Activated naive CD4-positive, alpha-beta T cell treated with anti-CD3 and anti-CD28 coated beads for 36 hours (primary cell): ENCODE data around the gene KY. TPM values are rescaled to one million over a fixed set of nuclear protein-coding genes. Genes with fewer than 3 reads are reported as not detected.

ENCODE experiments used
- CTCF ChIA-PET: fragments of 350-600 bp; sonication (Branson Sonifier 250); formaldehyde crosslinking; loops from one replicate; lab custom pipeline; 2021; ENCODE audit warnings: antibody characterized with exemption; lab: Charles Lee
- DNase-seq: peaks from one replicate; pipeline ENCODE4 v3.0.0-alpha.2; 2020
- H3K27ac Mint-ChIP-seq: one replicate; pipeline ENCODE4 v1.8.0; 2021; ENCODE audit warnings: mild to moderate bottlenecking, mixed read lengths
- H3K27me3 Mint-ChIP-seq: one replicate; pipeline ENCODE4 v1.8.0; 2021; ENCODE audit warnings: low read depth, mixed read lengths
- H3K36me3 Mint-ChIP-seq: one replicate; pipeline ENCODE4 v1.8.0; 2021; ENCODE audit warnings: low read depth, mixed read lengths
- H3K4me1 Mint-ChIP-seq: one replicate; pipeline ENCODE4 v1.8.0; 2021; ENCODE audit warnings: low read depth, mixed read lengths
- H3K4me3 Mint-ChIP-seq: one replicate; pipeline ENCODE4 v1.8.0; 2021; ENCODE audit warnings: mild to moderate bottlenecking, moderate library complexity, mixed read lengths
- H3K9me3 Mint-ChIP-seq: one replicate; pipeline ENCODE4 v1.8.0; 2021; ENCODE audit warnings: mixed read lengths
- intact Hi-C: fragments of 100-400 bp; cut with micrococcal nuclease; formaldehyde crosslinking; loops from one replicate; pipeline ENCODE4 v1.15.1; 2023
- total RNA-seq, 2 experiments: library from RNA; stranded (reverse); gene quantifications; one replicate each; pipeline ENCODE4 v1.2.3, GENCODE V29; 2021

KY gene
- total RNA-seq, 2 experiments from 2014 or later = not detected

GRCh38 chr3:134666466-134666865 lies 15.6 kb upstream of the KY start:
- Mint-ChIP-seq H3K27me3 (no peaks in the 10 kb centered on the region), H3K36me3 (no peaks in the 10 kb centered on the region), H3K4me3 (no peak overlapping the region), H3K9me3 (peaks cover 1% of the 10 kb centered on the region), H3K4me1 (no peaks in the 10 kb centered on the region), H3K27ac (no peak overlapping the region)
- intact Hi-C loops = no loop called here
- no peak for DNase-seq
- CTCF ChIA-PET = no interaction called here

DNA sequence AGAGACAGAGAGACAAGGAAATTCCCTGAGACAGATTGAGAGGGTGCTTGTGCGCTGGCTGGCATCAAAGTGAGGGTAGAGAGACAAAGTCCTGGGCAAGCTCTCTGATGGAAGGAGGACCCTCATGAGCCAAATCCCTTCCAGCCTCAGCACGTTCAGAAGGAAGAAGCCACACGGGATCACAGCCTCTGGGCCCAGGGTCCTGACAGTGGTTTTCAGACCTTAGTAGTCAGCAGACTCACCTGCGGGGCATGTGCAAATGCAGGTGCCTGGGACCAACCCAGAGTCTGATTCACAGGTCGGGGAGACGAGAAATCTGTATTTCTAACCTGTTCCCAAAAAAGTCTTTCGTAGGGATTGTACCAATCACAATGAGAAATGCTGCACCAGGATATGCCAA lies 15.2 kb upstream of the KY start:
- Mint-ChIP-seq H3K36me3 (no peaks in the 10 kb centered on the region), H3K9me3 (peaks cover 4% of the 10 kb centered on the region), H3K4me3 (no peak overlapping the region), H3K27ac (no peak overlapping the region), H3K27me3 (no peaks in the 10 kb centered on the region), H3K4me1 (no peaks in the 10 kb centered on the region)
- DNase-seq = no peak
- CTCF ChIA-PET = no interaction called here
- intact Hi-C loops = no loop called here

DNA sequence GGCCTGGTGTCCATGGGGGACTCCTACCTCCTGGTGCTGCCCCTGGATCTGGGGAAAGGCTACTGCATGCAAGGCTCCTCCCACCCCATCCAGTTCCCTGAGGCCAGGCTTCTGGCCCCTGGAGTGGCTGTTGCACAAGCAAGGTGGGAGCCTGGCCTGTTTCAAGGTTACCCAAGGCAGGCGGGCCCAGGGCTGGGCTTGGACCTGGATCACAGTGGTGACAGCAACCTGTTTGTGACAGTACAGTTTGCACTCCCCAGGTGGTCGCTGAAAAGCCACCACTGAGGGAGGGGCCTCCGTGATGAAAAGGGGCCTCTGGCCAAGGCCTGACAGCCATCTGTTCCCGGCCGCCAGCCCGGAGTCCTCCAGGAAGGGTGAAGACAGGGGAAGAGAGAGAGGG lies 14.4 kb upstream of the KY start:
- DNase-seq = no peak
- CTCF ChIA-PET = no interaction called here
- Mint-ChIP-seq H3K27ac (peak overlapping the region; percentile 52), H3K4me1 (no peaks in the 10 kb centered on the region), H3K27me3 (no peaks in the 10 kb centered on the region), H3K36me3 (no peaks in the 10 kb centered on the region), H3K9me3 (peaks cover 4% of the 10 kb centered on the region), H3K4me3 (no peak overlapping the region)
- intact Hi-C loops = no loop called here

DNA sequence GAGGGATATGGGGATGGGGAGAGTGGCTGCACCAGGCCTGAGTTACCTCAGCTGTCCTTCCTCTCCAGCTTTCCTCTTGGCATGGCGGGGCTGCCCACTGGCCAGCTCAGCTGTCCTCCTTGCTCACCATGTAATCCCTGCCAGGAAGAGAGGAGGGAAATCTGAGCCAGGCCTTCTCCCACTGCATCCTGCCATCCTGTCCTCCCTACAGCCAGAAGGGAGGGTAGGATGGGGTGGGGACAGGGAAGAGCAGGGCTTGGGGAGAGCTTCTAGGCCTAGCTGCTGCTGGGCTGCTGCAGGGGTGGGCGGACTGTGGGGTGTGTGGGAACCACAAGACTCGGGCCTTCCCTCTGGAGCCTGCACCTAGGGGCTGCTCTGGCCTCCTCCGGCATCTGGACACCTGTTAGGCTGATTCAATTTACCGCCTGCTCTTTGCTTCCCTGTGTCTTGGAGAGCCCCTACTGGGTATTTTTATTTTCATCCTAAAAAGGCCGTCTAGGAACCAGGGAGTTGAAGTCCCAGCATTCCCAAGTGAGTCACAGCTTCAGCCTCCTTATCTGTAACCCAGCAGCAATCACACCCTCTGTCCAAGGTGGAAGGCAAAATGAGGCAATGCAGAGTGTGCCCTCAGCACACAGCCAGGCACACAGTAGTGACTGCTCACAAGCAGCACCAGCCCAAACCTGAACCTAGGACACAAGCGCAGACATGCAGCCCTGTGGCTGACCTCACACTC lies 13.1 kb upstream of the KY start:
- DNase-seq = no peak
- intact Hi-C loops = no loop called here
- no peaks in the 10 kb centered on the region for H3K4me1 Mint-ChIP-seq
- H3K27me3 Mint-ChIP-seq = no peaks in the 10 kb centered on the region
- no peak overlapping the region for H3K27ac Mint-ChIP-seq
- CTCF ChIA-PET = no interaction called here
- no peak overlapping the region for H3K4me3 Mint-ChIP-seq
- H3K9me3 Mint-ChIP-seq = peaks cover 4% of the 10 kb centered on the region
- no peaks in the 10 kb centered on the region for H3K36me3 Mint-ChIP-seq

DNA sequence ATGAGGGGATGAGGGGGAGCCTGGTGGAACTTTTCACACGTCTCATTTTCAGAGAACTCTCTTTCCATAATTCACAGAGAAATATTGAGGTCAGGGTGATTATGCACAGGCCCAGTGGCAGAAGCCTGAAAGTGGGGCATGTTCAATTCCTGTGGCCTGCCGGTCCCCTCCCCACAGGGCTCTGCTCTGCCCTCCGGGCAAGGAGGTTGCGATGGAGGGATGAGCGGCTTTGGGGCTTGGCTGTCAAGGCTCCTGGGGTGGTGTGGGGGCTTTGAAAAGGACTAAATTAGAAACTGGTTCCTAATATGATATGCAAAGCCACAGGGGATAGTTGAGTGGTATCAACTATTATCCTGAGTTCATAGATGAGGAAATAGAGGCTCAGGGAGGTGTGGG lies 9.2 kb upstream of the KY start:
- Mint-ChIP-seq H3K27me3 (peaks cover 2% of the 10 kb centered on the region), H3K9me3 (peaks cover 2% of the 10 kb centered on the region), H3K36me3 (no peaks in the 10 kb centered on the region), H3K4me3 (no peak overlapping the region), H3K27ac (no peak overlapping the region), H3K4me1 (no peaks in the 10 kb centered on the region)
- CTCF ChIA-PET = no interaction called here
- intact Hi-C loops = no loop called here
- DNase-seq = no peak

DNA sequence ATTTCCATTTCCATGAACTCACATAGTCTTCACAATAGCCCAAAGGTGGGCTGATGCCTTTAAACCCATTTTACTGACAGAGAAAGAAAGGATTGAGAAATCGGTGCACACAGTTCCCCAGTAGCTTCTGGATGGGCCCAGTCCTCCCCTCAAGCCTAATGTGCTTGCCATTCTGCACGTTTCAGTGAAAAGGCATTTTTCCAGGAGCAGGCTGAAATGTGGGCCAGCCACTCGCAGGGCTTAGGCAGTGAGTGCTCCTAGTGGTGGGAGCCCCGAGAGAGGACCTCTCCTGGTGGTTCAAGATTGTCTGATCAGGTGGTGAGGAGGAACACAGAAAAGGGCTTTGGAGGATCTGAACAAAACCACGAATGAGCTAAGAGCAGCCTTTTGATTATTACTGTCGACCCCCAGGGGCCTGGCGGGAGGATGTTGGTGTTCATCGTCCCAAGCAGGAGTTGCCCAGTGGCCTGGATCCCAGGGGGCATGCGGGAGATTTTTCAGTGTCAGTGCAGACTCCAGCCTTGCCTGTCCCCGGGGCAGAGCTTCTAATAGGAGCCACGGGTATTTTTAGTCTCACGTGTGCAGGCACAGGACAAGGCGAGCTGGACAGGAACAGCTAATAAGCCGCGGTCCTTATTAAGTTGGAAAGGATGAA lies 8.7 kb upstream of the KY start:
- Mint-ChIP-seq H3K9me3 (peaks cover 2% of the 10 kb centered on the region), H3K27ac (no peak overlapping the region), H3K4me1 (no peaks in the 10 kb centered on the region), H3K4me3 (no peak overlapping the region), H3K27me3 (peaks cover 2% of the 10 kb centered on the region), H3K36me3 (no peaks in the 10 kb centered on the region)
- CTCF ChIA-PET = no interaction called here
- no peak for DNase-seq
- intact Hi-C loops = no loop called here

- CTCF ChIA-PET = no interaction called here
- Mint-ChIP-seq H3K9me3 (peaks cover 2% of the 10 kb centered on the region), H3K27ac (no peak overlapping the region), H3K4me3 (no peak overlapping the region), H3K36me3 (no peaks in the 10 kb centered on the region), H3K27me3 (peaks cover 4% of the 10 kb centered on the region), H3K4me1 (no peaks in the 10 kb centered on the region)
- DNase-seq = no peak
- intact Hi-C loops = no loop called here
Measured at GRCh38 chr3:134658555-134658954, 7.7 kb upstream of the KY start.

GRCh38 chr3:134656211-134656800 lies 5.5 kb upstream of the KY start:
- H3K9me3 Mint-ChIP-seq = peaks cover under 1% of the 10 kb centered on the region
- H3K4me3 Mint-ChIP-seq = no peak overlapping the region
- no peak for DNase-seq
- CTCF ChIA-PET = no interaction called here
- H3K27ac Mint-ChIP-seq = no peak overlapping the region
- H3K27me3 Mint-ChIP-seq = peaks cover 11% of the 10 kb centered on the region
- intact Hi-C loops = no loop called here
- H3K36me3 Mint-ChIP-seq = no peaks in the 10 kb centered on the region
- H3K4me1 Mint-ChIP-seq = no peaks in the 10 kb centered on the region

DNA sequence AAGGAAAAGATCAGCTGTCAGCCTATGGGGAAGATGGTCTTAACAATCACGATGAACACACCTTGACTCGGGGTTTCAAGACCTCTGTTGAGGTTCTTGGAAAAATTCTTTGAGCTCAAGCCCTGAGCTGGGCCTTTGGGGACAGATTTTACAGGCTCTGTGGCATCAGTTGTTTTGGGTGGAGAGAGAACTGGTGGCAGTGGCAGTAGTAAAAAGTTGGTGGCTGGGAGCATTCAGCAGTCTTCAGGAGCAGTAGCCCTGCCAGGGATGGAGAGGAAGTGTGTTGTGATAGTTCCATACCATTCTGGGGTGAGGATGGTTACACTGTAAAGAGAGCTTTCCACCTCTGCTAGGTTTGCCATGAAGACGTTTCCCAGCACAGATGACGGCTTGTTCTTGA lies 4.9 kb upstream of the KY start:
- H3K9me3 Mint-ChIP-seq = no peaks in the 10 kb centered on the region
- H3K4me3 Mint-ChIP-seq = no peak overlapping the region
- CTCF ChIA-PET = interaction anchor here (1.2 kb wide), 1 partner anchor 99 kb away, joined by 3 read pairs; no protein-coding TSS in a partner anchor
- DNase-seq = no peak
- H3K4me1 Mint-ChIP-seq = no peaks in the 10 kb centered on the region
- intact Hi-C loops = no loop called here
- no peaks in the 10 kb centered on the region for H3K36me3 Mint-ChIP-seq
- H3K27ac Mint-ChIP-seq = no peak overlapping the region
- H3K27me3 Mint-ChIP-seq = peaks cover 13% of the 10 kb centered on the region

GRCh38 chr3:134654031-134654430 lies 3.2 kb upstream of the KY start:
- no peaks in the 10 kb centered on the region for H3K4me1 Mint-ChIP-seq

DNA sequence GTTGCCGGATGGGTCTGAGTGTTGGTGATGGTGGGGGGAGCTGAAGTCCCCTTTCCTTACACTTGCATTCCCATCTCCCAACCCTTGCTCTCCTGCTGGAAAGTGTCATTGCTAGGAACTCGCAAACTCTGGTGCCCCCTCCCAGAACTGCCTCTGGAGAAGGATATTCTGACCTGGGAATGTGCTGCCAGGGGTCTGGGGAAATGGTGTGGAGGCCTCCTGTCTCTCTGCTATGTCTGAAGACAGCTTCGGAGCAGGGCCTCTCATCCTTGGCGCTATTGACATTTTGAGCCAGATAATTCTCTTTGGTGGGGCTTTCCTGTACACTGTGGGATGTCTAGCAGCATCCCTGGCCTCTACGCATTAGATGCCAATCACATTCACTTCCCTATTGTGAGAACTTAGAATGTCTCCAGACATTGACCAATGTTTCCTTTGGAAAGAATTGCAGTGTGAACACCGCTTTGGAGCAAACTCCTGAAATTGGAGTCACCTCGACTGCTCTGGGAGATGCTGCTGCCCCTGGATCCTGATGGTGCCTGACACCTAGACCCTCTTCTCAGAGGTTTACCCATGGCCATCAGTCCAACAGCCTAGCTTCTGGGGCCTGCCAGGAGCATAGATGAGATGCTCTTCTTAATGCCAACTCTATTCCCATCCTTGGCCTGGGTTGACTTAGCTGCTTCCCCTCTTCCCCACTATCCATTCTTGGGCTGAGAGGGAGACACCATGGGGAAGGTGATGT lies 2.2 kb upstream of the KY start:
- Mint-ChIP-seq H3K27ac (no peak overlapping the region), H3K36me3 (no peaks in the 10 kb centered on the region), H3K9me3 (no peaks in the 10 kb centered on the region), H3K27me3 (peaks cover 19% of the 10 kb centered on the region), H3K4me1 (no peaks in the 10 kb centered on the region), H3K4me3 (no peak overlapping the region)
- no peak for DNase-seq
- CTCF ChIA-PET = no interaction called here
- intact Hi-C loops = no loop called here

More at GRCh38 chr3:134654031-134654430, 3.2 kb upstream of the KY start:
- intact Hi-C loops = no loop called here
- CTCF ChIA-PET = no interaction called here
- no peaks in the 10 kb centered on the region for H3K9me3 Mint-ChIP-seq
- no peak overlapping the region for H3K27ac Mint-ChIP-seq
- no peaks in the 10 kb centered on the region for H3K36me3 Mint-ChIP-seq
- no peak for DNase-seq
- H3K4me3 Mint-ChIP-seq = no peak overlapping the region
- H3K27me3 Mint-ChIP-seq = peaks cover 19% of the 10 kb centered on the region

DNA sequence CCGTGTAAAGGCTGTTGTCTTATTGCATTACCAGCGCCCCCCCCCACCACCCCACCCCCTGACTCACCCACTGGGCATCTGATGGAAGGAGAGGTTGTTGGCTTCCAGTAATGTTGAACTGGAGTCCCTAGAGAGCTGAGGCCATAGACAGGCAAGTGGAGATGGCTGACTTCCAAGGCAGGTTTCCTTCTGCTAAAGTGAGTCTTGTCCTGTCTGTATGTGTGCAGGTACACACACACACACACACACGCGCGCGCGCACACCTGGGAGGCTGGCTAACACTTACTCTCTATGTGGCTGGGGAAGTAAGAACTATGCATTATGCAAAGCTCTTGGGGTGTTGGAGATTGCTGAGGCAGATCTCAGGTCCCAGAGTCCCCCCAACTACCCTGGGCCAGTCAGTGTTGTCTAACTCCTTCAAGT lies 1.6 kb upstream of the KY start:
- H3K9me3 Mint-ChIP-seq = no peaks in the 10 kb centered on the region
- no peaks in the 10 kb centered on the region for H3K4me1 Mint-ChIP-seq
- no peak overlapping the region for H3K4me3 Mint-ChIP-seq
- no peak overlapping the region for H3K27ac Mint-ChIP-seq
- no peaks in the 10 kb centered on the region for H3K36me3 Mint-ChIP-seq
- DNase-seq = no peak
- peaks cover 19% of the 10 kb centered on the region for H3K27me3 Mint-ChIP-seq
- intact Hi-C loops = no loop called here
- CTCF ChIA-PET = no interaction called here
